ENCODE results near the gene PIAS1. TPM values are rescaled to one million over a fixed set of nuclear protein-coding genes. Genes with fewer than 3 reads are reported as not detected.
"Not testable (repeated sequence)": the region's sequence is repeated elsewhere in the genome, so short reads cannot be mapped to it uniquely, and the experiment has no call there.

PIAS1 gene
- total and polyA plus RNA-seq, 2 donors, result 32.1 to 79.8 TPM

GRCh38 chr15:68211656-68212320 is 157.7 kb downstream of the PIAS1 start:
- 90% methylated on average over 14 of the region's 14 CpGs for WGBS
- DNase-seq (ENCODE audit: extremely low spot score), result no peak
- Histone ChIP-seq H3K27ac (ENCODE audit: low read depth) (no peak overlapping the region), H3K36me3 (ENCODE audit: insufficient read depth) (no peaks in the 10 kb centered on the region), H3K4me3 (ENCODE audit: low read depth, low read length) (no peak overlapping the region), H3K4me1 (ENCODE audit: insufficient read depth) (no peaks in the 10 kb centered on the region)

GRCh38 chr15:68213491-68213845 is 159.4 kb downstream of the PIAS1 start:
- H3K36me3 ChIP-seq (ENCODE audit: insufficient read depth); DNase-seq (ENCODE audit: extremely low spot score); H3K4me1 ChIP-seq (ENCODE audit: insufficient read depth); H3K27ac ChIP-seq (ENCODE audit: low read depth); H3K4me3 ChIP-seq (ENCODE audit: low read depth, low read length): not testable (repeated sequence)
- 90% methylated on average over 6 of the region's 6 CpGs for WGBS

GRCh38 chr15:68213991-68214837 is 160.1 kb downstream of the PIAS1 start:
- Histone ChIP-seq H3K4me1 (ENCODE audit: insufficient read depth) (no peaks in the 10 kb centered on the region), H3K27ac (ENCODE audit: low read depth) (no peak overlapping the region), H3K36me3 (ENCODE audit: insufficient read depth) (no peaks in the 10 kb centered on the region), H3K4me3 (ENCODE audit: low read depth, low read length) (no peak overlapping the region)
- no peak for DNase-seq (ENCODE audit: extremely low spot score)
- WGBS, result 95% methylated on average over 17 of the region's 17 CpGs

GRCh38 chr15:68214838-68215254 is 160.7 kb downstream of the PIAS1 start:
- Histone ChIP-seq H3K4me3 (ENCODE audit: low read depth, low read length) (no peak overlapping the region), H3K36me3 (ENCODE audit: insufficient read depth) (no peaks in the 10 kb centered on the region), H3K4me1 (ENCODE audit: insufficient read depth) (no peaks in the 10 kb centered on the region), H3K27ac (ENCODE audit: low read depth) (no peak overlapping the region)
- no peak for DNase-seq (ENCODE audit: extremely low spot score)
- 77% methylated on average over 6 of the region's 6 CpGs for WGBS

GRCh38 chr15:68217341-68217740 is 163.2 kb downstream of the PIAS1 start:
- Histone ChIP-seq H3K4me3 (ENCODE audit: low read depth, low read length) (no peak overlapping the region), H3K4me1 (ENCODE audit: insufficient read depth) (no peaks in the 10 kb centered on the region), H3K27ac (ENCODE audit: low read depth) (no peak overlapping the region), H3K36me3 (ENCODE audit: insufficient read depth) (no peaks in the 10 kb centered on the region)
- no peak for DNase-seq (ENCODE audit: extremely low spot score)
- WGBS, result 83% methylated on average over 4 of the region's 4 CpGs

GRCh38 chr15:68218331-68218730 is 164.2 kb downstream of the PIAS1 start:
- H3K4me1 ChIP-seq (ENCODE audit: insufficient read depth), result no peaks in the 10 kb centered on the region
- 96% methylated on average over 8 of the region's 8 CpGs for WGBS
- H3K36me3 ChIP-seq (ENCODE audit: insufficient read depth), result no peaks in the 10 kb centered on the region
- H3K27ac ChIP-seq (ENCODE audit: low read depth), result no peak overlapping the region
- no peak for DNase-seq (ENCODE audit: extremely low spot score)
- H3K4me3 ChIP-seq (ENCODE audit: low read depth, low read length), result no peak overlapping the region

- no peak for DNase-seq (ENCODE audit: extremely low spot score)
- Histone ChIP-seq H3K4me3 (ENCODE audit: low read depth, low read length) (no peak overlapping the region), H3K4me1 (ENCODE audit: insufficient read depth) (no peaks in the 10 kb centered on the region), H3K27ac (ENCODE audit: low read depth) (no peak overlapping the region), H3K36me3 (ENCODE audit: insufficient read depth) (no peaks in the 10 kb centered on the region)
- 97% methylated on average over 9 of the region's 9 CpGs for WGBS
Observed at GRCh38 chr15:68218847-68219798, 165.0 kb downstream of the PIAS1 start.

- no peak for DNase-seq (ENCODE audit: extremely low spot score)
- H3K4me3 ChIP-seq (ENCODE audit: low read depth, low read length), result no peak overlapping the region
- H3K27ac ChIP-seq (ENCODE audit: low read depth), result no peak overlapping the region
- no peaks in the 10 kb centered on the region for H3K36me3 ChIP-seq (ENCODE audit: insufficient read depth)
- 94% methylated on average over 2 of the region's 2 CpGs for WGBS
- H3K4me1 ChIP-seq (ENCODE audit: insufficient read depth), result no peaks in the 10 kb centered on the region
Observed at GRCh38 chr15:68220489-68220888, 166.4 kb downstream of the PIAS1 start.

GRCh38 chr15:68220967-68221366 is 166.9 kb downstream of the PIAS1 start:
- H3K36me3 ChIP-seq (ENCODE audit: insufficient read depth), result no peaks in the 10 kb centered on the region
- no peak overlapping the region for H3K4me3 ChIP-seq (ENCODE audit: low read depth, low read length)
- no peaks in the 10 kb centered on the region for H3K4me1 ChIP-seq (ENCODE audit: insufficient read depth)
- H3K27ac ChIP-seq (ENCODE audit: low read depth), result no peak overlapping the region
- 93% methylated on average over 6 of the region's 6 CpGs for WGBS
- no peak for DNase-seq (ENCODE audit: extremely low spot score)

- not testable (repeated sequence) for DNase-seq (ENCODE audit: extremely low spot score); H3K4me3 ChIP-seq (ENCODE audit: low read depth, low read length)
- 92% methylated on average over 55 of the region's 55 CpGs for WGBS
Observed at GRCh38 chr15:68221530-68222431, 167.7 kb downstream of the PIAS1 start.

GRCh38 chr15:68222432-68222743 is 168.3 kb downstream of the PIAS1 start:
- H3K4me3 ChIP-seq (ENCODE audit: low read depth, low read length); DNase-seq (ENCODE audit: extremely low spot score); H3K4me1 ChIP-seq (ENCODE audit: insufficient read depth); H3K27ac ChIP-seq (ENCODE audit: low read depth); H3K36me3 ChIP-seq (ENCODE audit: insufficient read depth): not testable (repeated sequence)
- WGBS, result 95% methylated on average over 18 of the region's 18 CpGs

More at GRCh38 chr15:68221530-68222431, 167.7 kb downstream of the PIAS1 start:
- not testable (repeated sequence) for H3K36me3 ChIP-seq (ENCODE audit: insufficient read depth); H3K27ac ChIP-seq (ENCODE audit: low read depth); H3K4me1 ChIP-seq (ENCODE audit: insufficient read depth)

- no peaks in the 10 kb centered on the region for H3K4me1 ChIP-seq (ENCODE audit: insufficient read depth)
- H3K27ac ChIP-seq (ENCODE audit: low read depth), result no peak overlapping the region
- H3K36me3 ChIP-seq (ENCODE audit: insufficient read depth), result no peaks in the 10 kb centered on the region
- no peak for DNase-seq (ENCODE audit: extremely low spot score)
- no peak overlapping the region for H3K4me3 ChIP-seq (ENCODE audit: low read depth, low read length)
- WGBS, result 93% methylated on average over 6 of the region's 6 CpGs
Observed at GRCh38 chr15:68223171-68223570, 169.1 kb downstream of the PIAS1 start.

- no peak for DNase-seq (ENCODE audit: extremely low spot score)
- Histone ChIP-seq H3K27ac (ENCODE audit: low read depth) (no peak overlapping the region), H3K4me3 (ENCODE audit: low read depth, low read length) (no peak overlapping the region), H3K36me3 (ENCODE audit: insufficient read depth) (no peaks in the 10 kb centered on the region), H3K4me1 (ENCODE audit: insufficient read depth) (no peaks in the 10 kb centered on the region)
- WGBS, result 82% methylated on average over 3 of the region's 3 CpGs
Observed at GRCh38 chr15:68224108-68224507, 170.0 kb downstream of the PIAS1 start.
